ENCODE results near the gene BCR.

Gene BCR

DNA sequence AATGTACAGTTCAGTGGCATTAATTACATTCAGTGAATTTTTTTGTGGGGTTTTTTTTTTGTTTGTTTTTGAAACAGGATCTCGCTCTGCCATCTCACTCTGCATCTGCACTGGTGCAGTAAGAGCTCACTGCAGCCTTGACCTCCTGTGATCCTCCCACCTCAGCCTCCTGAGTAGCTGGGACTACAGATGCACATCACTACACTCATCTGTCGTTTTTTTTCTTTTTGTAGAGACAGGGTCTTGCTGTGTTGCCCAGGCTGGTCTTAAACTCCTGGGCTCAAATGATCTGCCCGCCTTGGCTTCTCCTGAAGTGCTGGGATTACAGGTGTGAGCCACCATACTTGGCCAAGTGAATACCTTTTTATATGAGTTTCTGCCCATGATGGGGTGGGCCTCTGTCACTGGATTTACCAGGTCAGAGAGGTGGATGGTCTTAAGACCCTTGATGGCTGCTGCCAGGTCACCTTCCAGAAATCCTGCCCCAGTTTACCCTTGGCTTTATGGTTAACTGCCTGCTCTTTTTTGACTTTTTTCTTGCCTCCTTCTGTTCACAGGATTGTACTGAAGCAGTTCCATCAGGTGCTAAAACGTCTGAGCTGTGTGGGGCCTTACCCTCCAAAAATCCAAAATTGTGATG lies 22.6 kb downstream of the BCR start:
- DNase-seq = no peak

GRCh38 chr22:23203452-23204124 lies 23.3 kb downstream of the BCR start:
- DNase-seq = no peak

DNA sequence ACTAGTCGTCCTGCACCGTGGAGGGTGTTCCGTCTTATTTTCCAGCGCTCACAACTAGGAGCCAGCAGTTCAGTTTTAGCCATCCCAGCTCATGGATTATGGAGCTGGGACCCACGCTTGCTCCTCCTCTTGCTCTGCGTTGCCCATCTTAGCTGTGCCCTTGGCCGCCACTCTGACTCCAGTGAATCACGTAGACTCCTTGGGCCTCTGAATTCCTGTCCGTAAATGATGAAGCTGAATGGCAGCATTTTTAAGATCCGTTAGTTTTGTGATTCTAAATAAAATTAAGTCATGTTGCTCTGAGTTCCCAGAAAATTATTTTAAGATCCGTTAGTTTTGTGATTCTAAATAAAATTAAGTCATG lies 23.8 kb downstream of the BCR start:
- no peak for DNase-seq

GRCh38 chr22:23204541-23205157 lies 24.3 kb downstream of the BCR start:
- no peak for DNase-seq

- no peak for DNase-seq
Measured at GRCh38 chr22:23205339-23206049, 25.2 kb downstream of the BCR start.

GRCh38 chr22:23206915-23207314 lies 26.6 kb downstream of the BCR start:
- no peak for DNase-seq

- DNase-seq = no peak
Measured at GRCh38 chr22:23207729-23208393, 27.6 kb downstream of the BCR start.

- DNase-seq = no peak
Measured at GRCh38 chr22:23210428-23211170, 30.3 kb downstream of the BCR start.

DNA sequence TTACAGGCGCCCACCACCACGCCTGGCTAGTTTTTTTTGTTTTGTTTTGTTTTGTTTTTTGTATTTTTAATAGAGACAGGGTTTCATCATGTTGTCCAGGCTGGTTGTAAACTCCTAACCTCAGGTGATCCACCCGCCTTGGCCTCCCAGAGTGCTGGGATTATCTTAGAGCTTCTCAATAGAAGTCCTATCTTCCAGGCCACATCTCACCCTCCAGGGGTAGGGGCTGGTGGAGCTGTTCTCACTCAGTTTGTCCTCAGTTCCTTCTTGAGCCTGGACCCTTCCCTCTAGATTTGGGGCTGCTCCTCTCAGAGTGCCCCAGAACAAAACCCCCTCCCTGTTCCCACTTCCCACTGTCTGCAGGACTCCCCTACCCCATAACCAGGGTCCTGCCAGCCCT lies 31.3 kb downstream of the BCR start:
- DNase-seq = no peak

DNA sequence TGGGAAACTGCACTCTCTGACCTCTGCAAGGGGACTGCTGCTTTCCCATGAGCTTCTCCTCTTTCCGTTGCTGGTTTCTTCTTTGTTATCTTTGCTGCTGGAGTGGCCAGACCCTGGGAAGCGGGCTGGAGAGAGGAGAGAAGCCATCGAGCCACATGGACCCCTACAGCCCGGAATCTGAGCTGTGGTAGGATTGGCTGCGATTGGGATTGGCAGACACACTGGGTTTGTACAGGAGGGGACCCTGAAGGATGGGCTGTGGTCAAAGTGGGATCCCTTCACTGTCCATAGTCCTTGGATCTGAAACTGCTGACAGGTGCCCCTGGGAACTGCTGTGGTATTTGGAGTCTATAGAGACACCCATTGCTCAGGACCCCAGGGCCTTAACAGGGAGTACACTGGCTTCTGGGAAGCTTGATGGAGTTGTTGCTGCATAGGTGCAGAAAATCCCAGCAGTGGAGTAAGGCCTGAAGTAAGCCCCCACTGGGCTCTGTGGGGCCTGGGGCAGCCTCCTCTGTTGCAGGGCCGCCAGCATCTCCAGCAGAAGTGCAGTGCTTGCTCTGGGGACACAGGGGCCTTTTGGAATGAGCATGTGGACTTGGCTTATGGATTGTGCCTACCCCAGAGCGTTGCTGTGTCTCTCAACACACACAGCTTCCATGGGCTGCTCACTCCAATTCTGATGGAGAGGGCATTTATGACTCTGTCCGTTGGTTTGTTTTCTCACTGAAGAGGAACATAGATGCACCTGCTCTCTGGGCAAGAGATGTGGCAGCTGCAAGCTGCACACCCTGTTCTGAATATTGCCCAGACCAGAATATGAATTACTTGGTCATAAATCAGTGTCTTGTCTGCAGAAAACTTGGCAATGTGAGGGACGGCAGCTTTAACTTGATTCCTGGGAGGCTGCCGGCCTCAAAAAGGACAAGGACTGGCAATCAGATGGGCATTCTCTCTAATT lies 32.0 kb downstream of the BCR start:
- no peak for DNase-seq

GRCh38 chr22:23213022-23213555 lies 32.8 kb downstream of the BCR start:
- DNase-seq = no peak

GRCh38 chr22:23213581-23214334 lies 33.4 kb downstream of the BCR start:
- DNase-seq = no peak

GRCh38 chr22:23214398-23214797 lies 34.1 kb downstream of the BCR start:
- no peak for DNase-seq

GRCh38 chr22:23215294-23216241 lies 35.3 kb downstream of the BCR start:
- DNase-seq = no peak

- no peak for DNase-seq
Measured at GRCh38 chr22:23216461-23217170, 36.3 kb downstream of the BCR start.

- DNase-seq = no peak
Measured at GRCh38 chr22:23217171-23218052, 37.1 kb downstream of the BCR start.

All from activated CD4-positive, CD25-positive, alpha-beta regulatory T cell (primary cell).